GM12874 (cell line): ENCODE data around the gene PTPRN2.

ENCODE experiments used
- TF ChIP-seq, protein P1 (sequence below): IDR thresholded peaks from 2 replicates; pipeline ENCODE4 v1.5.1; 2011; ENCODE audit warnings: low read depth, mild to moderate bottlenecking, control low read depth, low read length, moderate library complexity; ENCODE audit not compliant: insufficient read depth

Gene PTPRN2

DNA sequence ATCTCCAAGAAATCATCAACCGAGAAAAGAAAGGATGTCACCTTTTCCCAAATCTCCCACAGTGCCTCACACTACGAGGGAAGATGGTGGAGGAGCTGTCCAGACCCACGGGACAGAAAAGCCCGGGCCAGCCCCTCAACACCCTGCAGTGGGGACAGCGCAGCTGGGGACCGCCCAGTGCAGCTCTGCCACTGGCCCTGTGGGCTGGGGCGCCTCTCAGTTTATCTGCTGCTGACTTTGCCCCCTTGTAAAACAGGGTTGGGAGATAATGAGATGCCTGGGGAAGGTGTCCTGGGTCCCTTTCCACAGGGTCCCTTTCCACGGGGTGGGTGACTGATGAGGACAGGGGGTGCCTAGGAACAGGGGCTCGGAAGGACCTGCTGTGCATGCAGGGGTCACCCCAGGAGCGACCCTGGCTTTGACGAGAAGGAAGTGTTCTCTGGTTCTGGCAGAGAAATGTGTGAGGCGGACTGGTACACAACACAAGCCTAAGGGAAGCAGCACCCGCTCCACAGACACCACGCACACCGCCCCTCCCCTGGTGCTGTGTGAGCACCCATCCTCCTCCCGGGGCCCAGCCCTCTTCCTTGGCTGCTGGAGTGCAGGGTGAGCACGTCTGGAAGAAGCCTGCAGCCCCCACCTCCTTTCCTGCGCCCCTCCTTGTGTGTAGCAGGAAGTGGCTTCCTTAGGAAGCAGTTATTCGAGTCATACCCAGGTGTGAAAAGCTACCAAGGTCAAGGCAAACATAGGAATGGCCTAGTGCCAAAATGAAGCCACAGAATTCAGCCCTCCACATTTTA is 911.0 kb downstream of the PTPRN2 start:
- TF ChIP-seq, protein P1, sequence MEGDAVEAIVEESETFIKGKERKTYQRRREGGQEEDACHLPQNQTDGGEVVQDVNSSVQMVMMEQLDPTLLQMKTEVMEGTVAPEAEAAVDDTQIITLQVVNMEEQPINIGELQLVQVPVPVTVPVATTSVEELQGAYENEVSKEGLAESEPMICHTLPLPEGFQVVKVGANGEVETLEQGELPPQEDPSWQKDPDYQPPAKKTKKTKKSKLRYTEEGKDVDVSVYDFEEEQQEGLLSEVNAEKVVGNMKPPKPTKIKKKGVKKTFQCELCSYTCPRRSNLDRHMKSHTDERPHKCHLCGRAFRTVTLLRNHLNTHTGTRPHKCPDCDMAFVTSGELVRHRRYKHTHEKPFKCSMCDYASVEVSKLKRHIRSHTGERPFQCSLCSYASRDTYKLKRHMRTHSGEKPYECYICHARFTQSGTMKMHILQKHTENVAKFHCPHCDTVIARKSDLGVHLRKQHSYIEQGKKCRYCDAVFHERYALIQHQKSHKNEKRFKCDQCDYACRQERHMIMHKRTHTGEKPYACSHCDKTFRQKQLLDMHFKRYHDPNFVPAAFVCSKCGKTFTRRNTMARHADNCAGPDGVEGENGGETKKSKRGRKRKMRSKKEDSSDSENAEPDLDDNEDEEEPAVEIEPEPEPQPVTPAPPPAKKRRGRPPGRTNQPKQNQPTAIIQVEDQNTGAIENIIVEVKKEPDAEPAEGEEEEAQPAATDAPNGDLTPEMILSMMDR: no peak

DNA sequence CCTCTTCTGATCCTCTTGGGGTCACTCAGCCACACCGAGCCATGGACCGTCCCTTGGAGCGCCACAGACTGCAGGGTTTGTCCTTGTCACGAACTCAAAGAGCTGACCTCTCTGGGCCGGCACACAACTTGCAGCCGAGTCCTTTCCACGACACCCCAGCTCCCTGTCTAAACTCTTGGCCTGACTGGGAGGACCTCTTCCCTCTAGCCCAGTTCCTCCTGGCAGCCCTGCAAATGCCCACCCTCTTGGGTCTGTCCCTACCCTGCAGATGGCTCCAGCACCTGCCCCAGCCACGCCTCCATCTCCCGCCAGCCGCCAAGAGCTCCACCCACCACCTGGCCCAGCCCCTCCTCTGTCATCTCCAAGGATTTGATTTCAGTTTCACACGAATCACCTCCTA is 911.6 kb downstream of the PTPRN2 start:
- TF ChIP-seq, protein P1: no peak

DNA sequence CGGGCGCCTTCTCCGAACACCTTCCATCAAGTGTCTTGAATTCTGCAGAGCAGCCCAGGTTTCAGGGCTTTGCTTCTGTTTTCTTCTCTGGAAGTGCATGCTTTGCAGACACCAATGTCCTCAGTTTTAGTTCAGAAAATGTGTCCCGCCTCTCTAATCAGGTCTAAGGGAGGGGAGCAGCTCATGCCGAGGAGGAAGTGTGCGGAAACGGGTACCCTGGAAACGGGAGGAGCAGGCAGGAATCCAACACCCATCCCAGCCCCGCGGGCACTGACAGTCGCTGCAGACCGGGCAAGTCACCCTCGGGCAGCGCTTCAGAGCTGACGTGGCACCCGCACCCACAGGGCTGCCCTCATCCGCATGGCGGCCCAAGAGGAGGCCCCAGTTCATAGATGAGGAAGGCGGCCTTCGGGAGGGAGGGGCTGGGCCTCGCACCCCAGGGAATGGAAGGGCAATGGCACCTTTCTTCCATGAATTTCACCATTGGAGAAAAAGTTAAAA is 912.1 kb downstream of the PTPRN2 start:
- TF ChIP-seq, protein P1: no peak

DNA sequence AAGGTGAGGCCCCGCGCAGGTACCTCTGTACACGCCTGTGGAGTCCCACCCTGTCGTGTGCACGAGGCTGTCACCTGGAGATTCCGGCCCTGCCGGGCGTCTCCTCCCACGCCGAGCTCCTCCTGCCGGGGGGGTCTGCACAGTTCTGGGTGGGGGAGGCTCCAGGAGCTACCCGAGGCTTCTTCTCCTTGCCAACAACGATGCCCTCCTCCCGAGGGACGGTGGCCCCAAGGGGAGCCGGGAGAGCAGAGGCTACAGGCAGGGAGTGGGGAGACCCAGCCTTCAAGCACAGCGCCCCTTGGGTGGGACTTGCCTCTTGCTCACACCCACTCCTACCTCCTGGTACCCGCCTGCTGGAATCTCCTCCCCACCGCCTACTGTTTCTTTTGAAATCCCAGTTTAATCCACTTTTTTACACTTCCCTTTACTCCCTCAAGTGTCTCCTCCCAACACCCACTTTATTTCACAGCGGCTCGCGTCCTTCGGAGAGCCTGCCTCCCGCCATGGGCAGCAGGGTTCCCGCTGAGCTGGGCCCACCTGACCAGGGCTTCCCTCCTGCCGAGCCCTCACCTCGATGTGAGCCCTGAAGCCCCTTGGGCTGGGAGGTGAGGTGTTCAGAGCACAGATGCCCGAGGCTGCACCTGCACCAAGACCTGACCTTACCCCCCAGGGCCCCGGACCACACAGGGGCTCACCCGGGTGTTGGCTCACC is 912.8 kb downstream of the PTPRN2 start:
- TF ChIP-seq, protein P1: no peak

DNA sequence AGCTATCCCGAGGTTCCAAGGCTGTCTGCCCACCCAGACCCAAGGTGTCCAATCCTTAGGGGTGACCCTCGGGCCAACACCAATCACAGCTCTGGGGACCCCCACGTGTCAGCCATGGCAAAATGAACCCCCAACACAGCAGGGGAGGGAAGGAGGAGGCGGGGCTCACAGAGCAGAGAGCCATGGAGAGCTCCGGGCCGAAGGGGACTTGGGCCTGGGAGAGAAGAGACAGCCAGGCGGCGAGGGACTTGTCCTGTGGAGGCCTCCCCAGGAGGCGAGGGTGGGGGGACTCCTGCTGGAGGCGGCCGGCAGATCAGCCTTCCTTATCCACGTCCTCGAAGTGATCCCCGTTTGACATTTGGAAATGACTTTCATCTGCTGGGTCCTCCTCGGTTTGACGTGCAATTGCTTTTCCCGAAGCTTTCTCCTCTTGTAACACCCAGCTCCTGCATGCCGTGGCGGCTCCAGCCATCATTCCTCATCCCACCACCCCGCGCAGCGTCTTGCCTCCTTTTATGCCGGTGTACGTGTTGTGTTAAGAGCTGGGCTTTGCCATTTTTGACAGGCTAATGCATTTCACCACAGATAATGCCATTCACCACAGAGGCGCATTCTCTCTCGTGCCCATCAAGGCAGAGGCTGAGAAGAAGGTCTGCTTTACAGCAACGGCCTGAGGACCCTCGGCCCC is 913.5 kb downstream of the PTPRN2 start:
- TF ChIP-seq, protein P1: no peak

DNA sequence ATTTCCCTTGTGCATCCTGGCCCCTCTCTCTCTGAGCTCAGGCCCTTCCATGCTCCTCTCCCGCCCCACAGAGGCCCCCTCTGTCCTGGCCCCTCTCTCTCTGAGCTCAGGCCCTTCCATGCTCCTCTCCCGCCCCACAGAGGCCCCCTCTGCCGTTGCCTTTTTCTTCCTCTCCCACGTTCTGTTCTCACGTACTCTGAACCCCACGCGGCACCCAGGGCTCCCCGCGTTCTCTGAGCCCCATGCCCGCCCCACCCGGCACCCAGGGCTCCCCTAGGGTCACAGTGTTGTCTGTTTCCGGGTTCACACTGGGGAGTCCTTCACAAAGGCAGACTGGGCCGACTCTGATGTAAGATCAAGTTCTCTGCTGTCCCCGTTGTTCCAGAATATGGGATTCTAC is 914.0 kb downstream of the PTPRN2 start:
- TF ChIP-seq, protein P1: no peak
